GM12878 (cell line): ENCODE data around the gene MSI2. TPM values are rescaled to one million over a fixed set of nuclear protein-coding genes. Genes with fewer than 3 reads are reported as not detected.
A peak's percentile ranks its signal among the peaks of the same experiment; 100 is the strongest.

ENCODE experiments used
- ATAC-seq: fragments of 200-7000 bp; cut with Tn5 transposase; 3 replicates; pipeline ENCODE4 v1.9.1; 2020; ENCODE audit warnings: mild to moderate bottlenecking, moderate library complexity
- BruUV-seq: library from RNA; stranded (reverse); fragments of 400-500 nt; replicated peaks from 2 replicates; lab custom pipeline; 2021; lab: Mats Ljungman, UMichigan
- CTCF ChIA-PET: fragments of 300-600 bp; sonication (Branson Sonifier 250); formaldehyde crosslinking; extraction: SDS; loops from one replicate; lab custom pipeline; 2021; ENCODE audit warnings: inconsistent platforms; lab: Yijun Ruan, JAX
- POLR2A ChIA-PET: fragments of 350-600 bp; formaldehyde crosslinking; extraction: SDS; loops from one replicate; lab custom pipeline; 2021; ENCODE audit warnings: inconsistent platforms; lab: Charles Lee
- RAD21 ChIA-PET: fragments of 300-600 bp; sonication (Branson Sonifier 250); formaldehyde crosslinking; loops from one replicate; lab custom pipeline; 2023; ENCODE audit warnings: antibody characterized with exemption; ENCODE audit not compliant: unreplicated experiment; lab: Charles Lee
- SMC1A ChIA-PET: fragments of 300-600 bp; sonication (Branson Sonifier 250); formaldehyde crosslinking; loops from one replicate; lab custom pipeline; 2023; ENCODE audit not compliant: unreplicated experiment, uncharacterized antibody; lab: Charles Lee
- DNase-seq: peaks from one replicate; pipeline ENCODE4 v3.0.0-alpha.2; 2011; ENCODE audit warnings: low read depth, low spot score
- FAIRE-seq: peaks from 3 replicates; lab custom pipeline; 2011; peaks lifted over from hg19 to GRCh38; lab: Jason Lieb, UNC
- H2AFZ ChIP-seq: 2 replicates; pipeline ENCODE4 v1.6.0; 2011; ENCODE audit warnings: low read depth, low read length, control low read depth; ENCODE audit not compliant: control insufficient read depth
- H3K27ac ChIP-seq: 2 replicates; pipeline ENCODE4 v1.5.1; 2011; ENCODE audit warnings: control low read depth; ENCODE audit not compliant: control insufficient read depth, insufficient read depth
- H3K27me3 ChIP-seq, 2 experiments: replicated peaks in 1 of 2; 2 replicates each; pipeline versions ENCODE4 v1.6.0 to v1.6.1; 2011; ENCODE audit warnings: low read length in 1 of 2; ENCODE audit not compliant: control insufficient read depth in 2 of 2, insufficient read depth in 2 of 2
- H3K36me3 ChIP-seq, 2 experiments: 2 replicates each; pipeline ENCODE4 v1.5.1; 2011; ENCODE audit warnings: low read length in 1 of 2; ENCODE audit not compliant: control insufficient read depth in 2 of 2, insufficient read depth in 2 of 2
- H3K4me1 ChIP-seq: 2 replicates; pipeline ENCODE4 v1.6.1; 2011; ENCODE audit warnings: mild to moderate bottlenecking, low read length, moderate library complexity, mixed read lengths; ENCODE audit not compliant: control insufficient read depth, insufficient read depth
- H3K4me2 ChIP-seq: 2 replicates; pipeline ENCODE4 v1.6.0; 2011; ENCODE audit warnings: control low read depth; ENCODE audit not compliant: control insufficient read depth, insufficient read depth
- H3K4me3 ChIP-seq: fragments of 200-600 bp; sonication (generic); 2 replicates; pipeline ENCODE4 v1.5.1; 2016
- H3K79me2 ChIP-seq: 2 replicates; pipeline ENCODE4 v1.6.0; 2011; ENCODE audit warnings: low read length; ENCODE audit not compliant: control insufficient read depth, insufficient read depth
- H3K9ac ChIP-seq: 2 replicates; pipeline ENCODE4 v1.8.0; 2011; ENCODE audit warnings: low read length, control low read depth, mixed read lengths; ENCODE audit not compliant: control insufficient read depth, insufficient read depth
- H3K9me3 ChIP-seq: replicated peaks from 3 replicates; pipeline ENCODE4 v1.5.1; 2011; ENCODE audit warnings: mild to moderate bottlenecking, low read length; ENCODE audit not compliant: control insufficient read depth, insufficient read depth
- H4K20me1 ChIP-seq: 2 replicates; pipeline ENCODE4 v1.6.0; 2011; ENCODE audit not compliant: control insufficient read depth, insufficient read depth
- BCL11A ChIP-seq: IDR thresholded peaks from 2 replicates; pipeline ENCODE4 v1.6.1; 2011; ENCODE audit warnings: low read depth, low read length
- BCLAF1 ChIP-seq: fragments of 450-650 bp; IDR thresholded peaks from 2 replicates; pipeline ENCODE4 v1.6.1; 2017; ENCODE audit warnings: antibody characterized with exemption, mild to moderate bottlenecking, moderate library complexity
- CBX3 ChIP-seq: fragments of 200-600 bp; sonication (generic); IDR thresholded peaks from 2 replicates; pipeline ENCODE4 v1.6.1; 2016; ENCODE audit warnings: low read depth, borderline replicate concordance
- CHD2 ChIP-seq: IDR thresholded peaks from 2 replicates; pipeline ENCODE4 v1.6.1; 2011; ENCODE audit warnings: low read depth, low read length, improper control_type of control experiment, borderline replicate concordance
- DPF2 ChIP-seq: fragments of 450-650 bp; IDR thresholded peaks from 2 replicates; pipeline ENCODE4 v1.6.1; 2017; ENCODE audit warnings: mild to moderate bottlenecking
- ELK1 ChIP-seq: IDR thresholded peaks from 2 replicates; pipeline ENCODE4 v1.6.1; 2012; ENCODE audit warnings: low read depth, low read length, improper control_type of control experiment
- FOS ChIP-seq: IDR thresholded peaks from 3 replicates; pipeline ENCODE4 v1.6.1; 2011; ENCODE audit warnings: borderline replicate concordance; ENCODE audit not compliant: insufficient read length; ENCODE audit errors: extremely low read depth
- JUND ChIP-seq: IDR thresholded peaks from 2 replicates; pipeline ENCODE4 v1.6.1; 2012; ENCODE audit warnings: low read depth, mild to moderate bottlenecking, low read length, improper control_type of control experiment, moderate library complexity
- MXI1 ChIP-seq: fragments of 150-350 bp; IDR thresholded peaks from 2 replicates; pipeline ENCODE4 v1.6.1; 2011; ENCODE audit warnings: low read depth, mild to moderate bottlenecking, inconsistent platforms, low read length, improper control_type of control experiment
- NFIC ChIP-seq: IDR thresholded peaks from 2 replicates; pipeline ENCODE4 v1.6.1; 2012; ENCODE audit warnings: low read depth, mild to moderate bottlenecking, inconsistent platforms, low read length, moderate library complexity
- NKRF ChIP-seq: fragments of 450-650 bp; conservative IDR thresholded peaks from 2 replicates; pipeline ENCODE4 v1.6.1; 2017; ENCODE audit warnings: mild to moderate bottlenecking, moderate library complexity
- SIX5 ChIP-seq: IDR thresholded peaks from 2 replicates; pipeline ENCODE4 v1.6.1; 2011; ENCODE audit warnings: mild to moderate bottlenecking, low read depth, low read length, moderate library complexity; ENCODE audit not compliant: severe bottlenecking
- SRF ChIP-seq, 2 experiments: IDR thresholded peaks; 2 replicates each; pipeline ENCODE4 v1.6.1; 2011; ENCODE audit warnings: low read depth in 2 of 2, low read length in 2 of 2, mild to moderate bottlenecking in 1 of 2, moderate library complexity in 1 of 2
- ZBTB4 ChIP-seq: fragments of 450-650 bp; formaldehyde crosslinking; IDR thresholded peaks from 2 replicates; pipeline ENCODE4 v1.4.0; 2022; ENCODE audit warnings: mild to moderate bottlenecking, moderate library complexity
- ZNF622 ChIP-seq: fragments of 450-650 bp; IDR thresholded peaks from 2 replicates; pipeline ENCODE4 v1.6.1; 2017; ENCODE audit warnings: mild to moderate bottlenecking, inconsistent platforms
- WGBS: methylation state at CpG from one replicate; pipeline ENCODE4 v1.1.6; 2016; ENCODE audit warnings: low lambda C conversion rate; ENCODE audit not compliant: insufficient replicate concordance, insufficient coverage; ENCODE audit errors: missing lambda C conversion rate; 5-methylcytosine and 5-hydroxymethylcytosine counted together
- in situ Hi-C: fragments of 300-500 bp; cut with MboI; formaldehyde crosslinking; loops from 9 replicates; pipeline ENCODE4 v1.14.3; 2018; ENCODE audit warnings: mixed read lengths
- intact Hi-C: fragments of 100-400 bp; cut with micrococcal nuclease; formaldehyde crosslinking; loops from one replicate; pipeline ENCODE4 v1.14.2; 2022; ENCODE audit not compliant: unreplicated experiment
- polyA plus RNA-seq, 11 experiments: library from polyadenylated mRNA; depleted of rRNA in 4 of 11; unstranded in 6 of 11; stranded (reverse) in 5 of 11; fragments of >200 nt; fragmentation: Nextera tagmentation in 4 of 11; fragmentation: Illumina TruSeq in 1 of 11; extraction: Ambion mirVana in 4 of 11; extraction: Trizol in 1 of 11; gene quantifications; 1 replicate in 1 of 11; 2 replicates in 10 of 11; pipeline versions ENCODE4 v1.2.1 to v1.2.3, GENCODE V29; 2011 to 2016; ENCODE audit warnings: inconsistent platforms in 2 of 11, missing spikeins in 2 of 11, low read depth in 1 of 11
- total RNA-seq, 4 experiments: library from RNA; depleted of rRNA in 3 of 4; stranded (reverse); fragments of >200 nt in 3 of 4; fragmentation: Illumina TruSeq in 1 of 4; extraction: Trizol in 1 of 4; gene quantifications; 2 replicates each; pipeline versions ENCODE4 v1.2.1 to v1.2.3, GENCODE V29; 2013 to 2021

The MSI2 gene
- total and polyA plus RNA-seq, 10 of the 15 experiments (the other 5 are each of a cell fraction or from before 2014, with no cell fraction given), result 6.1 to 76.1 (median 42.0) TPM

- intact Hi-C loops, result no loop called here
- Histone ChIP-seq H3K4me3 (no peak overlapping the region), H3K4me2 (0 out of 2 replicates have a peak overlapping the region, but pooled peaks have one; percentile 13), H3K9me3 (no peaks in the 10 kb centered on the region; the same call in 2 of the 3 replicates), H3K27me3 (no peaks in the 10 kb centered on the region), H3K4me1 (peaks cover 31% of the 10 kb centered on the region), H3K27ac (peak overlapping the region; percentile 37), H3K36me3 (peaks cover 0 to 2% of the 10 kb centered on the region in 2 experiments; a peak in 3 of 4 replicates), H2AFZ (no peak overlapping the region), H3K9ac (peak overlapping the region; percentile 22; the same call in 1 of the 2 replicates), H3K79me2 (no peaks in the 10 kb centered on the region; the same call in 1 of the 2 replicates), H4K20me1 (no peaks in the 10 kb centered on the region)
- ChIA-PET SMC1A (interaction anchor here (1.2 to 6.5 kb wide), 6 partner anchors 10 to 55 kb away, joined by 4 to 34 read pairs (median 4); no protein-coding TSS in a partner anchor), RAD21 (no interaction called here), POLR2A (interaction anchor here (0.9 to 1.3 kb wide), 2 partner anchors 14 to 52 kb away, joined by 3 read pairs; no protein-coding TSS in a partner anchor), CTCF (interaction anchor here (4.0 kb wide), 1 partner anchor 12 kb away, joined by 38 read pairs; no protein-coding TSS in a partner anchor)
- no peak for DNase-seq
- no TSS peak for BruUV-seq
- in situ Hi-C loops, result no loop called here
- FAIRE-seq, result peak; percentile 7
- ATAC-seq, result peak; percentile 54
- 61% methylated on average over 2 of the region's 2 CpGs for WGBS
- TF ChIP-seq ZBTB4 (CRISPR knock-in tag), result no peak
- TF ChIP-seq NKRF, result no peak
- no peak for TF ChIP-seq ZNF622
- TF ChIP-seq MXI1, result no peak
- no peak for TF ChIP-seq JUND
- TF ChIP-seq CHD2, result no peak
- TF ChIP-seq ELK1, result no peak
- TF ChIP-seq SIX5, result no peak
- no peak for TF ChIP-seq SRF (IDR thresholded peaks at IDR 0.05; ENCODE audit: low read depth in 2 of 2, low read length in 2 of 2)
- TF ChIP-seq FOS, result no peak
- TF ChIP-seq CBX3, result no peak
- TF ChIP-seq DPF2, result no peak
- TF ChIP-seq BCL11A, result no peak
- no peak for TF ChIP-seq NFIC
- TF ChIP-seq BCLAF1, result no peak
These were observed 284.3 kb downstream of the MSI2 start for GRCh38 chr17:57540596-57540995.
